ENCODE results near the gene CDRT4.
"Not testable (repeated sequence)": the region's sequence is repeated elsewhere in the genome, so short reads cannot be mapped to it uniquely, and the experiment has no call there.

Gene CDRT4

GRCh38 chr17:15509095-15509494 is 41.7 kb upstream of the CDRT4 start:
- Histone ChIP-seq H3K27me3 (ENCODE audit: low read depth, low read length) (no peaks in the 10 kb centered on the region), H3K9me3 (ENCODE audit: insufficient read depth, low read length) (no peaks in the 10 kb centered on the region), H3K9ac (ENCODE audit: low read length) (no peak overlapping the region), H3K79me2 (ENCODE audit: low read length) (no peaks in the 10 kb centered on the region), H3K36me3 (replicated peaks; ENCODE audit: low read depth, low read length) (no peaks in the 10 kb centered on the region), H3K4me2 (ENCODE audit: low read length) (no peak overlapping the region), H3K27ac (ENCODE audit: low read length) (no peak overlapping the region), H4K20me1 (ENCODE audit: insufficient read depth, low read length) (no peaks in the 10 kb centered on the region), H3K4me1 (ENCODE audit: low read length) (peaks cover 5% of the 10 kb centered on the region), H3K4me3 (ENCODE audit: low read length) (no peak overlapping the region), H2AFZ (ENCODE audit: low read depth, low read length) (no peak overlapping the region)
- TF ChIP-seq EZH2phosphoT487 (IDR thresholded peaks at IDR 0.05; ENCODE audit: low read depth) = no peak
- TF ChIP-seq CTCF (IDR thresholded peaks at IDR 0.05; ENCODE audit: low read depth, low read length) = no peak

- no peak overlapping the region for H2AFZ ChIP-seq (ENCODE audit: low read depth, low read length)
- no peak overlapping the region for H3K27ac ChIP-seq (ENCODE audit: low read length)
- no peaks in the 10 kb centered on the region for H3K79me2 ChIP-seq (ENCODE audit: low read length)
- H3K9me3 ChIP-seq (ENCODE audit: insufficient read depth, low read length) = no peaks in the 10 kb centered on the region
- no peak overlapping the region for H3K4me3 ChIP-seq (ENCODE audit: low read length)
- H4K20me1 ChIP-seq (ENCODE audit: insufficient read depth, low read length) = no peaks in the 10 kb centered on the region
- H3K4me2 ChIP-seq (ENCODE audit: low read length) = no peak overlapping the region
- no peaks in the 10 kb centered on the region for H3K27me3 ChIP-seq (ENCODE audit: low read depth, low read length)
- TF ChIP-seq CTCF (IDR thresholded peaks at IDR 0.05; ENCODE audit: low read depth, low read length) = no peak
- no peak for TF ChIP-seq EZH2phosphoT487 (IDR thresholded peaks at IDR 0.05; ENCODE audit: low read depth)
- no peaks in the 10 kb centered on the region for H3K36me3 ChIP-seq (replicated peaks; ENCODE audit: low read depth, low read length)
- no peak overlapping the region for H3K9ac ChIP-seq (ENCODE audit: low read length)
- peaks cover 5% of the 10 kb centered on the region for H3K4me1 ChIP-seq (ENCODE audit: low read length)
These were observed 41.0 kb upstream of the CDRT4 start for GRCh38 chr17:15508466-15508865.

- Histone ChIP-seq H3K27me3 (ENCODE audit: low read depth, low read length) (no peaks in the 10 kb centered on the region), H3K36me3 (replicated peaks; ENCODE audit: low read depth, low read length) (no peaks in the 10 kb centered on the region), H3K4me3 (ENCODE audit: low read length) (no peak overlapping the region), H3K9me3 (ENCODE audit: insufficient read depth, low read length) (no peaks in the 10 kb centered on the region), H3K27ac (ENCODE audit: low read length) (no peak overlapping the region), H3K4me2 (ENCODE audit: low read length) (no peak overlapping the region), H3K4me1 (ENCODE audit: low read length) (peaks cover 5% of the 10 kb centered on the region), H4K20me1 (ENCODE audit: insufficient read depth, low read length) (no peaks in the 10 kb centered on the region), H3K9ac (ENCODE audit: low read length) (no peak overlapping the region), H2AFZ (ENCODE audit: low read depth, low read length) (no peak overlapping the region), H3K79me2 (ENCODE audit: low read length) (no peaks in the 10 kb centered on the region)
- TF ChIP-seq EZH2phosphoT487 (IDR thresholded peaks at IDR 0.05; ENCODE audit: low read depth) = no peak
These were observed 40.5 kb upstream of the CDRT4 start for GRCh38 chr17:15507896-15508295.

DNA sequence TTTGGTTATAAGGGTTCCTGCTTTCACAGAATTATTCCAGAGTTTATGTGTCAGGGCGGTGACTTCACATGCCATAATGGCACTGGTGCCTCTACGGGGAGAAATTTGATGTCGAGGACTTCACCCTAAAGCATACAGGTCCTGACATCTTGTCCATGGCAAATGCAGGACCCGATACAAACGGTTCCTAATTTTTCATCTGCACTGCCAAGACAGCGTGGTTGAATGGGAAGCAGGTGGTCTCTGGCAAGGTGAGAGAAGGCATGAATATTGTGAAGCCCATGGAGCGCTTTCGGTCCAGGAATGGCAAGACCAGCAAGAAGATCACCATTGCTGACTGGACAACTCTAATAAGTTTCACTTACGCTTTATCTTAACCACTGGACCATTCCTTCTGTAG is 39.6 kb upstream of the CDRT4 start:
- TF ChIP-seq EZH2phosphoT487 (IDR thresholded peaks at IDR 0.05; ENCODE audit: low read depth) = no peak
- no peak for TF ChIP-seq CTCF (IDR thresholded peaks at IDR 0.05; ENCODE audit: low read depth, low read length)
- no peak overlapping the region for H3K4me2 ChIP-seq (ENCODE audit: low read length)
- no peaks in the 10 kb centered on the region for H3K79me2 ChIP-seq (ENCODE audit: low read length)
- no peaks in the 10 kb centered on the region for H3K9me3 ChIP-seq (ENCODE audit: insufficient read depth, low read length)
- H3K4me1 ChIP-seq (ENCODE audit: low read length) = peaks cover 5% of the 10 kb centered on the region
- no peaks in the 10 kb centered on the region for H3K27me3 ChIP-seq (ENCODE audit: low read depth, low read length)
- no peak overlapping the region for H3K9ac ChIP-seq (ENCODE audit: low read length)
- H3K27ac ChIP-seq (ENCODE audit: low read length) = no peak overlapping the region
- H4K20me1 ChIP-seq (ENCODE audit: insufficient read depth, low read length) = no peaks in the 10 kb centered on the region
- no peak overlapping the region for H2AFZ ChIP-seq (ENCODE audit: low read depth, low read length)
- no peak overlapping the region for H3K4me3 ChIP-seq (ENCODE audit: low read length)
- no peaks in the 10 kb centered on the region for H3K36me3 ChIP-seq (replicated peaks; ENCODE audit: low read depth, low read length)

GRCh38 chr17:15505708-15506107 is 38.3 kb upstream of the CDRT4 start:
- not testable (repeated sequence) for H3K4me1 ChIP-seq (ENCODE audit: low read length)

More at GRCh38 chr17:15505708-15506107, 38.3 kb upstream of the CDRT4 start:
- not testable (repeated sequence) for H3K27ac ChIP-seq (ENCODE audit: low read length); H3K9me3 ChIP-seq (ENCODE audit: insufficient read depth, low read length); H4K20me1 ChIP-seq (ENCODE audit: insufficient read depth, low read length); H3K36me3 ChIP-seq (replicated peaks; ENCODE audit: low read depth, low read length); H3K4me2 ChIP-seq (ENCODE audit: low read length); H3K4me3 ChIP-seq (ENCODE audit: low read length); H3K9ac ChIP-seq (ENCODE audit: low read length); H2AFZ ChIP-seq (ENCODE audit: low read depth, low read length); H3K79me2 ChIP-seq (ENCODE audit: low read length); H3K27me3 ChIP-seq (ENCODE audit: low read depth, low read length)
